Nephron progenitor cell (in vitro differentiated cells): Measurements from ENCODE around the gene CSMD2.

Experiments
- DNase-seq: peaks from one replicate; pipeline ENCODE4 v3.0.0; 2021
- H3K27ac Mint-ChIP-seq: 2 replicates; pipeline ENCODE4 v1.8.0; 2021; ENCODE audit warnings: mild to moderate bottlenecking, moderate library complexity, mixed read lengths
- H3K27me3 Mint-ChIP-seq: 2 replicates; pipeline ENCODE4 v1.8.0; 2021; ENCODE audit warnings: mild to moderate bottlenecking, low read depth, mixed read lengths; ENCODE audit not compliant: poor library complexity
- H3K36me3 Mint-ChIP-seq: 2 replicates; pipeline ENCODE4 v1.8.0; 2021; ENCODE audit warnings: low read depth, mixed read lengths
- H3K4me1 Mint-ChIP-seq: 2 replicates; pipeline ENCODE4 v1.8.0; 2021; ENCODE audit warnings: mixed read lengths
- H3K4me3 Mint-ChIP-seq: 2 replicates; pipeline ENCODE4 v1.8.0; 2021; ENCODE audit warnings: mild to moderate bottlenecking, moderate library complexity, mixed read lengths
- H3K9me3 Mint-ChIP-seq: 2 replicates; pipeline ENCODE4 v1.8.0; 2021; ENCODE audit warnings: mild to moderate bottlenecking, moderate library complexity, mixed read lengths
- TF ChIP-seq, protein P1 (sequence below): fragments of 200-600 bp; sonication (generic); IDR thresholded peaks from 2 replicates; pipeline ENCODE4 v1.5.0; 2021; ENCODE audit warnings: antibody characterized with exemption

CSMD2 gene

GRCh38 chr1:33465316-33465715 is 699.7 kb downstream of the CSMD2 start:
- H3K36me3 Mint-ChIP-seq: no peaks in the 10 kb centered on the region
- H3K27me3 Mint-ChIP-seq: peaks cover 3% of the 10 kb centered on the region
- no peak overlapping the region for H3K4me3 Mint-ChIP-seq
- peaks cover 7% of the 10 kb centered on the region for H3K9me3 Mint-ChIP-seq
- DNase-seq: no peak
- TF ChIP-seq, protein P1, sequence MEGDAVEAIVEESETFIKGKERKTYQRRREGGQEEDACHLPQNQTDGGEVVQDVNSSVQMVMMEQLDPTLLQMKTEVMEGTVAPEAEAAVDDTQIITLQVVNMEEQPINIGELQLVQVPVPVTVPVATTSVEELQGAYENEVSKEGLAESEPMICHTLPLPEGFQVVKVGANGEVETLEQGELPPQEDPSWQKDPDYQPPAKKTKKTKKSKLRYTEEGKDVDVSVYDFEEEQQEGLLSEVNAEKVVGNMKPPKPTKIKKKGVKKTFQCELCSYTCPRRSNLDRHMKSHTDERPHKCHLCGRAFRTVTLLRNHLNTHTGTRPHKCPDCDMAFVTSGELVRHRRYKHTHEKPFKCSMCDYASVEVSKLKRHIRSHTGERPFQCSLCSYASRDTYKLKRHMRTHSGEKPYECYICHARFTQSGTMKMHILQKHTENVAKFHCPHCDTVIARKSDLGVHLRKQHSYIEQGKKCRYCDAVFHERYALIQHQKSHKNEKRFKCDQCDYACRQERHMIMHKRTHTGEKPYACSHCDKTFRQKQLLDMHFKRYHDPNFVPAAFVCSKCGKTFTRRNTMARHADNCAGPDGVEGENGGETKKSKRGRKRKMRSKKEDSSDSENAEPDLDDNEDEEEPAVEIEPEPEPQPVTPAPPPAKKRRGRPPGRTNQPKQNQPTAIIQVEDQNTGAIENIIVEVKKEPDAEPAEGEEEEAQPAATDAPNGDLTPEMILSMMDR: no peak
- peaks cover 34% of the 10 kb centered on the region for H3K4me1 Mint-ChIP-seq
- no peak overlapping the region for H3K27ac Mint-ChIP-seq

DNA sequence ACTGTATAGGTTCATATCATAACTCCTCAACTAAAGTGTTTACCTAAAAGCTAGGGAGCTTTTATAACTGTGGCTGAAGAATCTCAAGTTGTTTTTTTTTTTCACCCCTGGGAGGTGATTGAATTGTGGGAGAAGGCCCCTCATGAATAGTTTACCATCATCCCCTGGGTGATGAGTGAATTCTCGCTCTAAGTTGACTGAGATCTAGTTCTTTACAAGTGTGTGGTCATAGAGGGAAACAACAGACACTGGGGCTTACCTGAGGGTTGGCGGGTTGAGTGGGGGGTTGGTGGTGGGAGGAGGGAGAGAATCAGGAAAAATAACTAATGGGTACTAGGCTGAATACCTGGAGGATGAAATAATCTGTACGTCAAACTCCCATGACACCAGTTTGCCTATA is 700.5 kb downstream of the CSMD2 start:
- H3K36me3 Mint-ChIP-seq: no peaks in the 10 kb centered on the region
- H3K4me3 Mint-ChIP-seq: no peak overlapping the region
- H3K4me1 Mint-ChIP-seq: peaks cover 34% of the 10 kb centered on the region
- no peak overlapping the region for H3K27ac Mint-ChIP-seq
- DNase-seq: no peak
- H3K27me3 Mint-ChIP-seq: peaks cover 3% of the 10 kb centered on the region
- H3K9me3 Mint-ChIP-seq: peaks cover 7% of the 10 kb centered on the region
- TF ChIP-seq, protein P1: no peak
